Measurements from ENCODE around the gene PDE6D.

DNA sequence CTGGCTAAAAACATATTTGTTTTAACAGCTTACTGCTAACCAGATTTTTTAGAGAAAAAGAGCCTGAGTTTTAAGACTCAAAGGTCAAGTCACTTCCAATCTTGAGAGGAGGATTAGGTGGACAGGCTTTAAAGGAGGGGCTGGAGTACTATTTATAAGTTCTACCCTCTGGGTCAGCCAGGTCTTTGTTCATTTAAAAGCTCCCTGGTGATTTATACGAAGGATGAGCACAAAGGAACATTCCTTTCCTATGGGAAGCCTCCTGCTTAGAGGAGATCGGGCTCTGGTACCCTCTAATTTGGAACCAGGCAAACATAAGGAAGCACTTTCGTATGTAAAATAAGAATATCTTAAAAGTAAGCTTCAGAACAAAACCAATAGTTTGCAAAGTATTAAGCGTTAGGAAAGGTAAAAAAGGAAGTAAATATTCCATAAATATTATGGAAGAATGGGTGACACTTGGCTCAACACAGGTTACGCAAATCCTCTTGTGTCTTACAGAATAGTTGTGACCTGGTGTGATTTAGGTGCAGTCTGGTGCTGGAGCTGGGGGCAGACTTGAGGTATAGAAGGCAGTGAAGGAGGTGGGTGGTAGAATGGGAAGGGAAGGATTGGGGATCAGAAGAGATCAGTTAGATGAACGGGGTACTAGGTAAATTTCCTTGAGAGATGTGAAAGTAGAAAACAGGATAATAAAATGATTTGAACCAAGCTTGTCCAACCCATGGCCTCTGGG lies 35.6 kb downstream of the PDE6D start:
- TF ChIP-seq, protein P1, sequence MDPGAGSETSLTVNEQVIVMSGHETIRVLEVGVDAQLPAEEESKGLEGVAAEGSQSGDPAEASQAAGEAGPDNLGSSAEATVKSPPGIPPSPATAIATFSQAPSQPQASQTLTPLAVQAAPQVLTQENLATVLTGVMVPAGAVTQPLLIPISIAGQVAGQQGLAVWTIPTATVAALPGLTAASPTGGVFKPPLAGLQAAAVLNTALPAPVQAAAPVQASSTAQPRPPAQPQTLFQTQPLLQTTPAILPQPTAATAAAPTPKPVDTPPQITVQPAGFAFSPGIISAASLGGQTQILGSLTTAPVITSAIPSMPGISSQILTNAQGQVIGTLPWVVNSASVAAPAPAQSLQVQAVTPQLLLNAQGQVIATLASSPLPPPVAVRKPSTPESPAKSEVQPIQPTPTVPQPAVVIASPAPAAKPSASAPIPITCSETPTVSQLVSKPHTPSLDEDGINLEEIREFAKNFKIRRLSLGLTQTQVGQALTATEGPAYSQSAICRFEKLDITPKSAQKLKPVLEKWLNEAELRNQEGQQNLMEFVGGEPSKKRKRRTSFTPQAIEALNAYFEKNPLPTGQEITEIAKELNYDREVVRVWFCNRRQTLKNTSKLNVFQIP (CRISPR knock-in tag; IDR thresholded peaks at IDR 0.05; ENCODE audit: borderline replicate concordance, low read depth), result no peak
- no peak for TF ChIP-seq TOX (CRISPR knock-in tag; IDR thresholded peaks at IDR 0.05; ENCODE audit: borderline replicate concordance)
- TF ChIP-seq, protein P2, sequence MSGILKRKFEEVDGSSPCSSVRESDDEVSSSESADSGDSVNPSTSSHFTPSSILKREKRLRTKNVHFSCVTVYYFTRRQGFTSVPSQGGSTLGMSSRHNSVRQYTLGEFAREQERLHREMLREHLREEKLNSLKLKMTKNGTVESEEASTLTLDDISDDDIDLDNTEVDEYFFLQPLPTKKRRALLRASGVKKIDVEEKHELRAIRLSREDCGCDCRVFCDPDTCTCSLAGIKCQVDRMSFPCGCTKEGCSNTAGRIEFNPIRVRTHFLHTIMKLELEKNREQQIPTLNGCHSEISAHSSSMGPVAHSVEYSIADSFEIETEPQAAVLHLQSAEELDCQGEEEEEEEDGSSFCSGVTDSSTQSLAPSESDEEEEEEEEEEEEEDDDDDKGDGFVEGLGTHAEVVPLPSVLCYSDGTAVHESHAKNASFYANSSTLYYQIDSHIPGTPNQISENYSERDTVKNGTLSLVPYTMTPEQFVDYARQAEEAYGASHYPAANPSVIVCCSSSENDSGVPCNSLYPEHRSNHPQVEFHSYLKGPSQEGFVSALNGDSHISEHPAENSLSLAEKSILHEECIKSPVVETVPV (CRISPR knock-in tag; IDR thresholded peaks at IDR 0.05), result no peak
- TF ChIP-seq, protein P3, sequence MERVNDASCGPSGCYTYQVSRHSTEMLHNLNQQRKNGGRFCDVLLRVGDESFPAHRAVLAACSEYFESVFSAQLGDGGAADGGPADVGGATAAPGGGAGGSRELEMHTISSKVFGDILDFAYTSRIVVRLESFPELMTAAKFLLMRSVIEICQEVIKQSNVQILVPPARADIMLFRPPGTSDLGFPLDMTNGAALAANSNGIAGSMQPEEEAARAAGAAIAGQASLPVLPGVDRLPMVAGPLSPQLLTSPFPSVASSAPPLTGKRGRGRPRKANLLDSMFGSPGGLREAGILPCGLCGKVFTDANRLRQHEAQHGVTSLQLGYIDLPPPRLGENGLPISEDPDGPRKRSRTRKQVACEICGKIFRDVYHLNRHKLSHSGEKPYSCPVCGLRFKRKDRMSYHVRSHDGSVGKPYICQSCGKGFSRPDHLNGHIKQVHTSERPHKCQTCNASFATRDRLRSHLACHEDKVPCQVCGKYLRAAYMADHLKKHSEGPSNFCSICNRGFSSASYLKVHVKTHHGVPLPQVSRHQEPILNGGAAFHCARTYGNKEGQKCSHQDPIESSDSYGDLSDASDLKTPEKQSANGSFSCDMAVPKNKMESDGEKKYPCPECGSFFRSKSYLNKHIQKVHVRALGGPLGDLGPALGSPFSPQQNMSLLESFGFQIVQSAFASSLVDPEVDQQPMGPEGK (CRISPR knock-in tag; IDR thresholded peaks at IDR 0.05; ENCODE audit: borderline replicate concordance), result no peak
- TF ChIP-seq OSR1 (CRISPR knock-in tag; IDR thresholded peaks at IDR 0.05), result no peak
